ENCODE results near the gene MYO1D.

MYO1D gene

GRCh38 chr17:32819035-32819434, 57.9 kb downstream of the MYO1D start:
- no peak for DNase-seq (ENCODE audit: low spot score)

GRCh38 chr17:32815460-32815859, 61.5 kb downstream of the MYO1D start:
- no peak for DNase-seq (ENCODE audit: low spot score)

DNA sequence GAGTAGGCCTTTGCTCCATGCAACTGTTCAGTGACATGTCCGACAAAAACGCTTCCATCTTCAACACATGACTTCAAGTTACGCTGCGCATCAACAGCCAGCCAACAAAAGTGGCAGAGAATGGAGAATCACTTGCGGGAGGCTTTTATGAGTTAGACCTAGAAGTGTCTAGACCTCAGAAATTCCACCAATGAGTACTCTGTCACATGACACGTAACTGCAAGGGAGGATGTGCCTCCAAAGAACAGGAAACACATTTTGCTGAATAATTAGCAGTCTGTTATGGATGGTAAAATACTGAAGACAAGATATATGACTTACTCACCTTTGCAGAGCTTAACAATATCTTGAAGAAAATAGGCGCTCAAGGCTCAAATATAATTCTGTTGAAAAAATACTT, 62.1 kb downstream of the MYO1D start:
- DNase-seq (ENCODE audit: low spot score) = no peak

DNA sequence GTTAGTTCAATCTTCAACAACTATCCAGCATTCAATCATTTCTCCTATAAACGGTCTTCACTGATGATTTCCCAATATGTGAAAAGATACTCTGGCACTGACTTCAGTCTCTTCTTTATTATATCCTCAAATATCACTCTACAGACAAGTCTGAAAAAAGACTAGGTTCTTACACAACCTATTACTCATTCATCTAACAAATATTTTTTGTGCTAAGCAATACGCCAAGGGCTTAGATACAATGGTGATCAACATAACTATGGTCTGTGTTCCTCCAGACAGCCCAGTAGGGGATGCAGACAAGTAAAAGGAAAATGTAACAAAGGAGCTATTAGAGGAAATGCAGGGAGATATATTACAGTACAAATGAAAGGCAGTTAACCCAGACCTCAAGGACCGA, 63.9 kb downstream of the MYO1D start:
- no peak for DNase-seq (ENCODE audit: low spot score)

DNA sequence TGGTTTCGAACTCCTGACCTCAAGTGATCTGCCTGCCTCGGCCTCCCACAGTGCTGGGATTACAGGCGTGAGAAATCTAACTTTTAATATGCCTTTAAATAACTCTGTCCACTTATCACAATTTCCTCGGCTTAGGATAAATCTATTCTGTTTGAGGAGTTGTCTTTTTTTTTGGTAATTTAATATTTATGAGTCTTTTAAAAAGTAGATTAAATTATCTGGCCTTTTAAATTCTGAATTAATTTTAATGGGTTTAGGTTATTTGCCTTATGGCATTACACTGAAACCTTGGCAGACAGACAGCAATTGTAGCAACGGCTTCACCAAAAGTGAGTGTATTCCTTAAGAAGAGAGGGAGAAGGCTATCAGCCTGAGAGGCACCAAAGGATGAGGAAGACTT, 66.2 kb downstream of the MYO1D start:
- DNase-seq (ENCODE audit: low spot score) = no peak

- DNase-seq (ENCODE audit: low spot score) = no peak
These were observed 69.3 kb downstream of the MYO1D start for GRCh38 chr17:32807577-32807976.

DNA sequence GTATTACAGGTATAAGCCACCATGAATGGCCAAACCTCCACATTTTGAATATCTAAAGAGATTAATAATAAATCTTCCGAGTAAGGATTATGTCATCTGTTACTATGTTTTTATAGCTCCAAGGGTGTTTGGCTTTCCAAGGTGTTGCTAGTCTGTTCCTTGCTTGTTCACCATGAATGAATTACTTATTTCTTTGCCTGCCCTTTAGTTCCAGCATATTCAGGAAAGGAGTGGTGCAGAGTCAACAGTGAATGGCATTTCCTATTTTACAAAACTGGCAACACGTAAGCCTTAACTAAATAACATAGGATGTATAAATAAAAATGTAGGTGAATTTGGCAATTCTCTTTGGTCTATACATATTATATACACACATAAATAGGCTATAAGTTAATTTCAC, 70.3 kb downstream of the MYO1D start:
- no peak for DNase-seq (ENCODE audit: low spot score)

DNA sequence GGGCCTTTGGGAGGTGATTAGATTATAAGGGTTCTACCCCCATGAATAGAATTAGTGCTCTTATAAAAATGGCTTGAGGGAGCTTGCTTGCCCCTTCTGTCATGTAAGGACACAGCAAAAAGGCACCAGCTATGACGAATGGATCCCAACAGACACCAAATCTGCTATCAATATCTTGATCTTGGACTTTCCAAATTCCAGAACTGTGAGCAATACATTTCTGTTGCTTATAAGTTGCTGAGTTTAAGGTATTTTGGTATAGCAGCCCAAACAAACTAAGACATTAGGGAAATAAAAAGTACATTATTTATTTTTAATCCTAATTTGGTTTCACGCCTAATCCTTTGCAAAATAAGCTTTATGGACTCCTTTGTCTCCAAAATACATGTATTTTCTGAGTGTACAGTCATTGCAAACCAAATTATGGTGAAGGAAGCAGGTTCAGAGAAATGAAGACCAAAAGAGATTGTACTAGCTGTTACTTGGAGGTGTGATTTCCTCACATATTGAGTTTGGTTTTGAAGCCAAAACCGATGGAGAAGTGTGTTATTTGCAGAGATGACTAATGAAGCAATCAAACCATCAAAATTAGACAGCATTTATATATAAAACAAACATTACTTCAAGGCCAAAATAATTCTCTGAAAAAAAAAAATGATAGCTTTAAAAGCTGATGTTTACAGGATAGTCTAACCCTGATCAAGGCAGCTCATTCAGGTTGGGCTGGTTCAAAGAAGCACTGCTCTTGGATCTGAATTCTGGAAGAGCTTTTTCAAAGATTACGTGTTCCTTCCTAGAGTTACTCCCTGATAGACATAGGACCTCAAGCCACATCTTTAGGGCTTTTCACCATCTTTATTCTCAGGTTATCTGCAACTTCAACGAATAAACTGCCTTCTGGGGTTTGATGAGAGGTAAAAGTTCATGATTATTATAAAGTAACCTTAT, 71.6 kb downstream of the MYO1D start:
- no peak for DNase-seq (ENCODE audit: low spot score)

DNA sequence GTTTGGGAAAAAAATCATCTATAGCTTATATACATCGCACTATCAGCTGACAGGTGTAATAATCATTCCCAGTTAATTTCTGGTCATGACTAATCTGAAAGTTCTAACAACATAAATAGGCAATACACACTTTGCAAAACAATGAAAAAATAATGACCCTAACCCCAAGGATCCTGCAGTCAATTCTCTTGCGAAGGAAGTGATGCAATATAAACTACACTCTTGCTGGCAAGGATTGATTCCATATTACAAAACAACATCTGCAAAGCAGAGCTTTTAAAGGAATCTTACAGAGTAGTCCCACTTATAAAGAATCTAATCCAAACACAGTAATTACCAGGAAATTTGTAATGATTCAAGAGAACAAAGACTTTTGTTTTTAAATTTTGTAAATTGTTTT, 73.4 kb downstream of the MYO1D start:
- no peak for DNase-seq (ENCODE audit: low spot score)

DNA sequence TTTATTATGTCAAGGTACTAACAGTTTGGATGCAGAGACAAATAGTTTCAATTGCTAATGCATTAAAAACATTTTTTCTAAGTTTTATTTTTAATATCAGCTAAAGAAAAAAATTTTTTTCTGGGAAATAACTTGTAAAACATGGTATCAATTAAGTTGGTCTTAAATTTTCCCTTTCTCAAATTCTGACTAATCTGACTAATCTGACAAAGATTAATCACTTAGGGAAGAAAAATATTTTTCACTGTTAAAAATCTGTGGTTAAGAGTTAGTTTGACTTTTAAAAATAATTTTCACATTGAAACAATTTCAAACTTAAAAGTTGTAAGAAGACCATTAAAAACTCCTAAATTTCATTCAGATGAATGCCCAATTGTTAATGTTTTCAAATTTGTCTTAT, 74.6 kb downstream of the MYO1D start:
- DNase-seq (ENCODE audit: low spot score) = no peak

DNA sequence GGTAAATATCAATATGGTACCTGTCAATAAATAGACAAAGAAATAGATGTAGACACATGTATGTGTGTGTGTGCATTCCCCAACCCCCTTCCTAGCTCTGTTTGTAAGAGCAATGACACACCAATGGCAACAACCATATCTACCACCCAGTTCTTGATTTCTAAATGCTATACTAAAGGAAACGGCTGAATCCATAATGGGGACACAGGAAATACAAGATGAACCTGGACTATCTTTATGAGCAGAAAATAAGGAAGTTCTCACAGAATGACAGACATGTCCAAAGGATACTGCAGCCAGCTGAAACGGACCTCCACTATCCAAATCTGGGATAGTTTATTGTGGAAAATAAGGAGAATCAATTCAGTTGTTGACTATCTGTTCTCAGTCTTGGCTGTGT, 75.3 kb downstream of the MYO1D start:
- DNase-seq (ENCODE audit: low spot score) = no peak

DNA sequence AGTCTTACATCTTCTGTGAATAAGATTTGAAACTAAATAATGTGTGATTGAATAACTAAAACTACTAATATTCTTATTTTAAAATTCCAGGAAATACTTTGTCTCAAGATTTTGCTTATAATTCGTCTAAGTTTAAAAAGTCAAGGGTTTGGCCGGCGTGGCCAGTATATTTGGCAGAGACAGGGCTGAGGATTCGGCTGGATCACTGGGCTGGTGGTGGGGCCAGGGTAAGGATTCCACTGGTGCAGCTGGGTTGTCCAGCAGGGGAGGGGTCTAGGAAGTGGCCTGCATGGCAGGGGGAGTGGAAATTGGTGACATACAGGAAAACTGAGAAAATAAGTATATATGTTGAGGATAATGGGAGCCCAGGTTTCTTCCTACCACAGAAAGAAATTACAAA, 75.7 kb downstream of the MYO1D start:
- no peak for DNase-seq (ENCODE audit: low spot score)

- DNase-seq (ENCODE audit: low spot score) = no peak
These were observed 78.0 kb downstream of the MYO1D start for GRCh38 chr17:32798938-32799337.

- DNase-seq (ENCODE audit: low spot score) = no peak
These were observed 81.5 kb downstream of the MYO1D start for GRCh38 chr17:32795339-32795979.

- DNase-seq (ENCODE audit: low spot score) = peak; percentile 44
These were observed 82.2 kb downstream of the MYO1D start for GRCh38 chr17:32794533-32795246.

- DNase-seq (ENCODE audit: low spot score) = no peak
These were observed 83.1 kb downstream of the MYO1D start for GRCh38 chr17:32793841-32794240.

DNA sequence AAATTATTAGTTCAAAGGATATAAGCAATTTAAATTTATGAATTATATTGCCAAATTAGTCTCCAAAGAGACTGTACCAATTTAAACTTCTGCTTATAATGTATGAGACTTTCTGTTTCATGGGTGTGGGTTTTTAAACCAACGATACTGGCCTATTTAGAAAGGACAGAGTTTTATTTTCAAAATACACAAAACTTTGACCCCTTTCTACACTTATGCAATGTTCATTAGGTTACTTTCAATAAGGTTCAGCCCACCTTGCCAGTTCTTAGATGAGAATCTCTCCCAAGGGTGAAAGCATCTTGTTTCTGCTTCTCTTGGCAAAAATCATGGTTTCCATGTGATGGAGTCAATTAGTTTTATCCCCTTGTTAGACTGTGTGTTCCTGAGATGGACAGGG, 84.7 kb downstream of the MYO1D start:
- no peak for DNase-seq (ENCODE audit: low spot score)

DNA sequence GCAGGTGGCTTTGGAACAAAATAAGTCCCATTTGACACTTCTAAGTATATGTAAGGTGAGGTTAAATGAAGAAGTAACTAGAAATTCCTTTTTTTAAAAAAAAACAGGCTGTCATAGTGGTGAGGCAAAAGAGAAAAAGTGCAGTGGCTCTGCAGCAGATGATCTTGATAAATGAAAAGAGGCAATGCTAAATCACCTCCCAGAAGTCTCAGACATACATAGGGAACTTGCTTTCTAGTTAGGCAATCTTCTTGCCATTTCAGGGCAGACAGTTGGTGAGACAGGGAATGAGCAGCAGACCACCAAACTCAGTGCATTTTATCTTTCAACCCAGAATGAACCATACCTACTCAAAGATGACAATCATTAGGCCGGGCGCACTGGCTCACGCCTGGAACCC, 90.8 kb downstream of the MYO1D start:
- no peak for DNase-seq (ENCODE audit: low spot score)

- DNase-seq (ENCODE audit: low spot score) = no peak
These were observed 92.8 kb downstream of the MYO1D start for GRCh38 chr17:32784113-32784512.

- peak; percentile 71 for DNase-seq (ENCODE audit: low spot score)
These were observed 93.3 kb downstream of the MYO1D start for GRCh38 chr17:32783602-32784001.

- no peak for DNase-seq (ENCODE audit: low spot score)
These were observed 96.2 kb downstream of the MYO1D start for GRCh38 chr17:32780721-32781120.

DNA sequence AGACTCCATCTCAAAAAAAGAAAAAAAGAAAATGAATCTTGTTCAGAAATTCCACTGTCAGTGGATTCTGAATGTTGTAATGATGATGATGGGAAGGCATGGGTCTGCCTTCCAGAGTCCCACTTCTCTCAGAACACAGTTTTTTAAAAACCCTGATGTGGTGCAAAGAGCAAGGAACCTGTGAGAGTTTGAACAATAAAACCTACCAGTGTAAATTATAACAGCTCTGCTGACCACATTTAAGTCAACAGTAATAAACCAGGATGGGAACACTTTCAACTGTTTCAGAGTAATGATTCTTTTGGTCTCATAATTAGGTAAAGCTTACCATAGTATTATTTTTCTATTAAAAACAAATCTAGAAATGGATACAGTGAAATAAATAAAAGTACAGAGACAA, 99.0 kb downstream of the MYO1D start:
- DNase-seq (ENCODE audit: low spot score) = no peak

- no peak for DNase-seq (ENCODE audit: low spot score)
These were observed 99.5 kb downstream of the MYO1D start for GRCh38 chr17:32777436-32777835.
